ENCODE data around the gene ANO1.

GRCh38 chr11:70170596-70171210, 92.6 kb downstream of the ANO1 start:
- TF ChIP-seq, protein P1, sequence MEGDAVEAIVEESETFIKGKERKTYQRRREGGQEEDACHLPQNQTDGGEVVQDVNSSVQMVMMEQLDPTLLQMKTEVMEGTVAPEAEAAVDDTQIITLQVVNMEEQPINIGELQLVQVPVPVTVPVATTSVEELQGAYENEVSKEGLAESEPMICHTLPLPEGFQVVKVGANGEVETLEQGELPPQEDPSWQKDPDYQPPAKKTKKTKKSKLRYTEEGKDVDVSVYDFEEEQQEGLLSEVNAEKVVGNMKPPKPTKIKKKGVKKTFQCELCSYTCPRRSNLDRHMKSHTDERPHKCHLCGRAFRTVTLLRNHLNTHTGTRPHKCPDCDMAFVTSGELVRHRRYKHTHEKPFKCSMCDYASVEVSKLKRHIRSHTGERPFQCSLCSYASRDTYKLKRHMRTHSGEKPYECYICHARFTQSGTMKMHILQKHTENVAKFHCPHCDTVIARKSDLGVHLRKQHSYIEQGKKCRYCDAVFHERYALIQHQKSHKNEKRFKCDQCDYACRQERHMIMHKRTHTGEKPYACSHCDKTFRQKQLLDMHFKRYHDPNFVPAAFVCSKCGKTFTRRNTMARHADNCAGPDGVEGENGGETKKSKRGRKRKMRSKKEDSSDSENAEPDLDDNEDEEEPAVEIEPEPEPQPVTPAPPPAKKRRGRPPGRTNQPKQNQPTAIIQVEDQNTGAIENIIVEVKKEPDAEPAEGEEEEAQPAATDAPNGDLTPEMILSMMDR (IDR thresholded peaks at IDR 0.05), result no peak
- TF ChIP-seq POLR2A (IDR thresholded peaks at IDR 0.05), result no peak
